Chondrocyte (in vitro differentiated cells): ENCODE measurements around the gene ARHGAP11A. TPM values are rescaled to one million over a fixed set of nuclear protein-coding genes. Genes with fewer than 3 reads are reported as not detected.

ENCODE experiments used
- DNase-seq: peaks from one replicate; pipeline ENCODE4 v3.0.0; 2021; ENCODE audit warnings: mixed read lengths, low spot score
- H3K27ac Mint-ChIP-seq: one replicate; pipeline ENCODE4 v1.8.0; 2021; ENCODE audit warnings: mild to moderate bottlenecking, moderate library complexity, mixed read lengths; ENCODE audit not compliant: unreplicated experiment
- H3K27me3 Mint-ChIP-seq: 2 replicates; pipeline ENCODE4 v1.8.0; 2021; ENCODE audit warnings: low read depth, mixed read lengths
- H3K36me3 Mint-ChIP-seq: 2 replicates; pipeline ENCODE4 v1.8.0; 2021; ENCODE audit warnings: low read depth, mixed read lengths
- H3K4me1 Mint-ChIP-seq: 2 replicates; pipeline ENCODE4 v1.8.0; 2021; ENCODE audit warnings: low read depth, mild to moderate bottlenecking, mixed read lengths
- H3K4me3 Mint-ChIP-seq: one replicate; pipeline ENCODE4 v1.8.0; 2021; ENCODE audit warnings: mild to moderate bottlenecking, moderate library complexity, mixed read lengths; ENCODE audit not compliant: unreplicated experiment
- H3K9me3 Mint-ChIP-seq: 2 replicates; pipeline ENCODE4 v1.8.0; 2021; ENCODE audit warnings: low read depth, mixed read lengths
- total RNA-seq: library from RNA; stranded (reverse); gene quantifications from 3 replicates; pipeline ENCODE4 v1.2.1, GENCODE V29; 2021
- TF ChIP-seq, protein P1 (sequence below): fragments of 200-600 bp; sonication (generic); IDR thresholded peaks from 2 replicates; pipeline ENCODE4 v1.5.0; 2021; ENCODE audit warnings: antibody characterized with exemption, mild to moderate bottlenecking, moderate library complexity

ARHGAP11A gene
- total RNA-seq, 1 donor from 2014 or later = 14.5 TPM

GRCh38 chr15:32670623-32671022, 55.3 kb downstream of the ARHGAP11A start:
- H3K9me3 Mint-ChIP-seq = no peaks in the 10 kb centered on the region
- H3K4me1 Mint-ChIP-seq = peaks cover 24% of the 10 kb centered on the region
- H3K36me3 Mint-ChIP-seq = no peaks in the 10 kb centered on the region
- H3K27me3 Mint-ChIP-seq = no peaks in the 10 kb centered on the region
- TF ChIP-seq, protein P1, sequence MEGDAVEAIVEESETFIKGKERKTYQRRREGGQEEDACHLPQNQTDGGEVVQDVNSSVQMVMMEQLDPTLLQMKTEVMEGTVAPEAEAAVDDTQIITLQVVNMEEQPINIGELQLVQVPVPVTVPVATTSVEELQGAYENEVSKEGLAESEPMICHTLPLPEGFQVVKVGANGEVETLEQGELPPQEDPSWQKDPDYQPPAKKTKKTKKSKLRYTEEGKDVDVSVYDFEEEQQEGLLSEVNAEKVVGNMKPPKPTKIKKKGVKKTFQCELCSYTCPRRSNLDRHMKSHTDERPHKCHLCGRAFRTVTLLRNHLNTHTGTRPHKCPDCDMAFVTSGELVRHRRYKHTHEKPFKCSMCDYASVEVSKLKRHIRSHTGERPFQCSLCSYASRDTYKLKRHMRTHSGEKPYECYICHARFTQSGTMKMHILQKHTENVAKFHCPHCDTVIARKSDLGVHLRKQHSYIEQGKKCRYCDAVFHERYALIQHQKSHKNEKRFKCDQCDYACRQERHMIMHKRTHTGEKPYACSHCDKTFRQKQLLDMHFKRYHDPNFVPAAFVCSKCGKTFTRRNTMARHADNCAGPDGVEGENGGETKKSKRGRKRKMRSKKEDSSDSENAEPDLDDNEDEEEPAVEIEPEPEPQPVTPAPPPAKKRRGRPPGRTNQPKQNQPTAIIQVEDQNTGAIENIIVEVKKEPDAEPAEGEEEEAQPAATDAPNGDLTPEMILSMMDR = no peak
- no peak overlapping the region for H3K27ac Mint-ChIP-seq
- no peak for DNase-seq
- H3K4me3 Mint-ChIP-seq = no peak overlapping the region

GRCh38 chr15:32671339-32672325, 56.3 kb downstream of the ARHGAP11A start:
- Mint-ChIP-seq H3K36me3 (no peaks in the 10 kb centered on the region), H3K27ac (no peak overlapping the region), H3K4me1 (peaks cover 31% of the 10 kb centered on the region), H3K9me3 (no peaks in the 10 kb centered on the region), H3K4me3 (no peak overlapping the region), H3K27me3 (no peaks in the 10 kb centered on the region)
- no peak for DNase-seq
- TF ChIP-seq, protein P1 = no peak

DNA sequence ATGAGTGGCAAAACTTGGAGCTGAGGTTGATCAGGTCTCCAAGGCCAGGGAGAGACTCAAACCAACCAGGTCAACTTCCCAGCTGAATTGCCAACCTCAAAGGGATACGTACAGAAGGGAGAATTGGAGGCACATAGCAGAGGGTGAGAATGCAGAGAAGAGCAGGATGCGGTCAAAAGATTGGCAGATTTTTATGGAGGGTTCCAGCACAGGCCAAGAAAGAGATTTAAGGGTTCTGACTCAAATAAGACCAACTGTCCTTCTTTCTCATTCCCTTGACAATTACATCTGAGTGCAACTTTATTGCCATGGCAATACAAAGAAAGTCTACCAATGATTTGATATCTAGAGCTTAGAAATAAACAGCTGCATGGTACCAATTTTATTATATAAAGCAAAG, 59.4 kb downstream of the ARHGAP11A start:
- no peak for DNase-seq
- TF ChIP-seq, protein P1 = no peak
- H3K27ac Mint-ChIP-seq = no peak overlapping the region
- no peaks in the 10 kb centered on the region for H3K27me3 Mint-ChIP-seq
- no peaks in the 10 kb centered on the region for H3K9me3 Mint-ChIP-seq
- peaks cover 41% of the 10 kb centered on the region for H3K4me1 Mint-ChIP-seq
- H3K36me3 Mint-ChIP-seq = no peaks in the 10 kb centered on the region
- H3K4me3 Mint-ChIP-seq = no peak overlapping the region

- peaks cover 33% of the 10 kb centered on the region for H3K4me1 Mint-ChIP-seq
- H3K36me3 Mint-ChIP-seq = no peaks in the 10 kb centered on the region
- DNase-seq = no peak
- H3K27me3 Mint-ChIP-seq = no peaks in the 10 kb centered on the region
- no peak overlapping the region for H3K4me3 Mint-ChIP-seq
- H3K27ac Mint-ChIP-seq = no peak overlapping the region
- no peaks in the 10 kb centered on the region for H3K9me3 Mint-ChIP-seq
- TF ChIP-seq, protein P1 = no peak
These were observed 60.2 kb downstream of the ARHGAP11A start for GRCh38 chr15:32675466-32675865.

- no peaks in the 10 kb centered on the region for H3K36me3 Mint-ChIP-seq
- no peak overlapping the region for H3K4me3 Mint-ChIP-seq
- DNase-seq = no peak
- no peak overlapping the region for H3K27ac Mint-ChIP-seq
- peaks cover 29% of the 10 kb centered on the region for H3K4me1 Mint-ChIP-seq
- H3K9me3 Mint-ChIP-seq = no peaks in the 10 kb centered on the region
- TF ChIP-seq, protein P1 = no peak
- H3K27me3 Mint-ChIP-seq = no peaks in the 10 kb centered on the region
These were observed 60.9 kb downstream of the ARHGAP11A start for GRCh38 chr15:32676169-32676568.
